ENCODE results near the gene CNDP2. TPM values are rescaled to one million over a fixed set of nuclear protein-coding genes. Genes with fewer than 3 reads are reported as not detected.

Gene CNDP2
- total RNA-seq, 1 experiment from 2014 or later = 57.6 TPM

- TF ChIP-seq CTCF (conservative IDR thresholded peaks at IDR 0.05; ENCODE audit: low read depth, low read length) (no peak), EZH2phosphoT487 (IDR thresholded peaks at IDR 0.05; ENCODE audit: borderline replicate concordance, low read length) (no peak), EZH2 (IDR thresholded peaks at IDR 0.05; ENCODE audit: low read length, unreplicated experiment) (no peak)
- BruUV-seq (replicated peaks) = no TSS peak
- no peaks in the 10 kb centered on the region for H3K9me2 ChIP-seq (replicated peaks; ENCODE audit: low read length)
- no peak overlapping the region for H3K4me2 ChIP-seq (ENCODE audit: low read length)
- intact Hi-C loops (cut with micrococcal nuclease) = loop anchor here (5.0 kb wide), 1 partner anchor 354 kb away; no protein-coding TSS in a partner anchor
- peaks cover 12% of the 10 kb centered on the region for H3K4me1 ChIP-seq (ENCODE audit: insufficient read depth, low read length)
- no peak overlapping the region for H2AFZ ChIP-seq (ENCODE audit: low read length)
- H3K27ac ChIP-seq (ENCODE audit: low read length) = no peak overlapping the region
- H3K27me3 ChIP-seq (ENCODE audit: low read length) = peaks cover 32% of the 10 kb centered on the region
- no peak overlapping the region for H3K9ac ChIP-seq (ENCODE audit: low read length)
- ChIA-PET CTCF (interaction anchor here (0.7 to 1.6 kb wide), 2 partner anchors 55 to 396 kb away, joined by 5 to 7 read pairs; partner anchors contain the start of gene CNDP2), POLR2A (ENCODE audit: unreplicated experiment) (no interaction called here)
- ATAC-seq (no peak), DNase-seq (no peak)
- no peaks in the 10 kb centered on the region for H3K36me3 ChIP-seq (ENCODE audit: low read depth, low read length)
- no peaks in the 10 kb centered on the region for H3K79me2 ChIP-seq (ENCODE audit: low read length)
- H3F3A ChIP-seq (ENCODE audit: low read length, unreplicated experiment) = no peaks in the 10 kb centered on the region
- H4K20me1 ChIP-seq (ENCODE audit: low read length) = no peaks in the 10 kb centered on the region
- H3K4me3 ChIP-seq (ENCODE audit: low read length) = no peak overlapping the region
- H3K9me3 ChIP-seq (ENCODE audit: low read length) = peaks cover 13% of the 10 kb centered on the region
Measured at GRCh38 chr18:74550886-74551285, 54.7 kb downstream of the CNDP2 start.

- peaks cover 11% of the 10 kb centered on the region for H3K4me1 ChIP-seq (ENCODE audit: insufficient read depth, low read length)
- no peak for TF ChIP-seq EZH2phosphoT487 (IDR thresholded peaks at IDR 0.05; ENCODE audit: borderline replicate concordance, low read length)
- TF ChIP-seq CTCF (conservative IDR thresholded peaks at IDR 0.05; ENCODE audit: low read depth, low read length) = no peak
- TF ChIP-seq EZH2 (IDR thresholded peaks at IDR 0.05; ENCODE audit: low read length, unreplicated experiment) = no peak
- no peak overlapping the region for H3K4me2 ChIP-seq (ENCODE audit: low read length)
- no peaks in the 10 kb centered on the region for H3F3A ChIP-seq (ENCODE audit: low read length, unreplicated experiment)
- H3K9me2 ChIP-seq (replicated peaks; ENCODE audit: low read length) = no peaks in the 10 kb centered on the region
- H3K9ac ChIP-seq (ENCODE audit: low read length) = no peak overlapping the region
- intact Hi-C loops (cut with micrococcal nuclease) = loop anchor here (5.0 kb wide), 1 partner anchor 354 kb away; no protein-coding TSS in a partner anchor
- H3K9me3 ChIP-seq (ENCODE audit: low read length) = peaks cover 13% of the 10 kb centered on the region
- DNase-seq (no peak), ATAC-seq (no peak)
- no peak overlapping the region for H3K4me3 ChIP-seq (ENCODE audit: low read length)
- H2AFZ ChIP-seq (ENCODE audit: low read length) = no peak overlapping the region
- no peak overlapping the region for H3K27ac ChIP-seq (ENCODE audit: low read length)
- CTCF ChIA-PET = interaction anchor here (0.6 to 1.6 kb wide), 11 partner anchors 11 to 391 kb away, joined by 3 to 36 read pairs (median 5); partner anchors contain the start of gene CNDP2
- H3K36me3 ChIP-seq (ENCODE audit: low read depth, low read length) = no peaks in the 10 kb centered on the region
- no peaks in the 10 kb centered on the region for H4K20me1 ChIP-seq (ENCODE audit: low read length)
- no TSS peak for BruUV-seq (replicated peaks)
- POLR2A ChIA-PET (ENCODE audit: unreplicated experiment) = no interaction called here
- H3K79me2 ChIP-seq (ENCODE audit: low read length) = no peaks in the 10 kb centered on the region
- peaks cover 38% of the 10 kb centered on the region for H3K27me3 ChIP-seq (ENCODE audit: low read length)
Measured at GRCh38 chr18:74551452-74551851, 55.3 kb downstream of the CNDP2 start.

GRCh38 chr18:74551936-74552555 is 55.9 kb downstream of the CNDP2 start:
- no peaks in the 10 kb centered on the region for H3K9me2 ChIP-seq (replicated peaks; ENCODE audit: low read length)
- no peak overlapping the region for H3K4me3 ChIP-seq (ENCODE audit: low read length)
- no peaks in the 10 kb centered on the region for H3K79me2 ChIP-seq (ENCODE audit: low read length)
- peaks cover 5% of the 10 kb centered on the region for H3K4me1 ChIP-seq (ENCODE audit: insufficient read depth, low read length)
- no peaks in the 10 kb centered on the region for H3F3A ChIP-seq (ENCODE audit: low read length, unreplicated experiment)
- ATAC-seq = peak; percentile 100
- H3K9me3 ChIP-seq (ENCODE audit: low read length) = peaks cover 13% of the 10 kb centered on the region
- no peak overlapping the region for H3K4me2 ChIP-seq (ENCODE audit: low read length)
- peaks cover 42% of the 10 kb centered on the region for H3K27me3 ChIP-seq (ENCODE audit: low read length)
- H3K36me3 ChIP-seq (ENCODE audit: low read depth, low read length) = no peaks in the 10 kb centered on the region
- intact Hi-C loops (cut with micrococcal nuclease) = loop anchor here (1.0 to 5.0 kb wide), 5 partner anchors 53 to 355 kb away; no protein-coding TSS in a partner anchor
- no peak overlapping the region for H2AFZ ChIP-seq (ENCODE audit: low read length)
- ChIA-PET POLR2A (ENCODE audit: unreplicated experiment) (interaction anchor here (0.6 kb wide), 1 partner anchor 164 kb away, joined by 4 read pairs; no protein-coding TSS in a partner anchor), CTCF (interaction anchor here (0.6 to 1.6 kb wide), 12 partner anchors 9 to 391 kb away, joined by 3 to 36 read pairs (median 4); partner anchors contain the start of gene CNDP2)
- DNase-seq = peak; percentile 85
- BruUV-seq (replicated peaks) = no TSS peak
- H3K27ac ChIP-seq (ENCODE audit: low read length) = no peak overlapping the region
- no peak overlapping the region for H3K9ac ChIP-seq (ENCODE audit: low read length)
- no peaks in the 10 kb centered on the region for H4K20me1 ChIP-seq (ENCODE audit: low read length)
- TF ChIP-seq EZH2phosphoT487 (IDR thresholded peaks at IDR 0.05; ENCODE audit: borderline replicate concordance, low read length) (no peak), CTCF (conservative IDR thresholded peaks at IDR 0.05; ENCODE audit: low read depth, low read length) (peak; percentile 85), EZH2 (IDR thresholded peaks at IDR 0.05; ENCODE audit: low read length, unreplicated experiment) (no peak)
